T-helper 1 cell treated with Interleukin-12 subunit alpha and Interleukin-12 subunit beta and Interleukin-4 antibody, amounts not matched to agents 30 ng/mL and 1 ng/mL, for 36 hours (primary cell): ENCODE results near the gene ATG10. TPM values are rescaled to one million over a fixed set of nuclear protein-coding genes. Genes with fewer than 3 reads are reported as not detected.
"Not testable (repeated sequence)": the region's sequence is repeated elsewhere in the genome, so short reads cannot be mapped to it uniquely, and the experiment has no call there.

ENCODE experiments used
- intact Hi-C: fragments of 100-400 bp; cut with micrococcal nuclease; formaldehyde crosslinking; loops from one replicate; pipeline ENCODE4 v1.15.1; 2024
- total RNA-seq: library from RNA; stranded (reverse); gene quantifications from 2 replicates; pipeline ENCODE4 v1.2.3, GENCODE V29; 2022

ATG10 gene
- total RNA-seq: 4.2 and 4.4 TPM in 2 replicates

- intact Hi-C loops: loop anchor here (1.0 to 10.0 kb wide), 20 partner anchors 97 to 1873 kb away; partner anchors contain the start of genes RPS23, SERINC5, SSBP2 and TMEM167A
Observed at GRCh38 chr5:81971712-81972491, at the start of gene ATG10. Gene ATG10, plus strand, starts transcription at chr5:81972023. Its CDS starts 15,548 bp downstream, at chr5:81987571.

GRCh38 chr5:81922854-81923279 lies 49.0 kb upstream of the ATG10 start:
- intact Hi-C loops: no loop called here

- intact Hi-C loops: no loop called here
Observed at GRCh38 chr5:81924442-81924841, 47.4 kb upstream of the ATG10 start.

- intact Hi-C loops: no loop called here
Observed at GRCh38 chr5:81925009-81925408, 46.8 kb upstream of the ATG10 start.

GRCh38 chr5:81925981-81926380 lies 45.8 kb upstream of the ATG10 start:
- intact Hi-C loops: no loop called here

- intact Hi-C loops: no loop called here
Observed at GRCh38 chr5:81936066-81936465, 35.8 kb upstream of the ATG10 start.

- intact Hi-C loops: no loop called here
Observed at GRCh38 chr5:81936750-81937149, 35.1 kb upstream of the ATG10 start.

GRCh38 chr5:81942746-81943145 lies 29.1 kb upstream of the ATG10 start:
- intact Hi-C loops: no loop called here

- intact Hi-C loops: no loop called here
Observed at GRCh38 chr5:81948349-81948748, 23.5 kb upstream of the ATG10 start.

- intact Hi-C loops: no loop called here
Observed at GRCh38 chr5:81949462-81949861, 22.4 kb upstream of the ATG10 start.

- intact Hi-C loops: no loop called here
Observed at GRCh38 chr5:81950996-81951395, 20.8 kb upstream of the ATG10 start.

GRCh38 chr5:81954796-81955195 lies 17.0 kb upstream of the ATG10 start:
- intact Hi-C loops: not testable (repeated sequence)

- intact Hi-C loops: not testable (repeated sequence)
Observed at GRCh38 chr5:81958129-81958528, 13.7 kb upstream of the ATG10 start.

- intact Hi-C loops: no loop called here
Observed at GRCh38 chr5:81961651-81962440, 10.0 kb upstream of the ATG10 start.

GRCh38 chr5:81963544-81963943 lies 8.3 kb upstream of the ATG10 start:
- intact Hi-C loops: no loop called here

GRCh38 chr5:81965524-81965923 lies 6.3 kb upstream of the ATG10 start:
- intact Hi-C loops: no loop called here

GRCh38 chr5:81969226-81969625 lies 2.6 kb upstream of the ATG10 start:
- intact Hi-C loops: no loop called here

- intact Hi-C loops: loop anchor here (2.0 to 10.0 kb wide), 11 partner anchors 197 to 1875 kb away; partner anchors contain the start of gene SERINC5
Observed at GRCh38 chr5:81969912-81970311, 1.9 kb upstream of the ATG10 start.

GRCh38 chr5:81971111-81971711 lies 612 bp upstream of the ATG10 start:
- intact Hi-C loops: loop anchor here (1.0 to 10.0 kb wide), 18 partner anchors 120 to 1874 kb away; partner anchors contain the start of genes RPS23, SERINC5, SSBP2 and TMEM167A

GRCh38 chr5:81972492-81972783 lies 615 bp downstream of the ATG10 start:
- intact Hi-C loops: loop anchor here (1.0 to 10.0 kb wide), 9 partner anchors 96 to 1872 kb away; partner anchors contain the start of gene SERINC5

- intact Hi-C loops: no loop called here
Observed at GRCh38 chr5:81980160-81980559, 8.3 kb downstream of the ATG10 start.
